NCI-H1417 treated with DMSO at 0.1 percent for 48 hours (cell line): Measurements from ENCODE around the gene CCBE1.
"Not testable (repeated sequence)": the region's sequence is repeated elsewhere in the genome, so short reads cannot be mapped to it uniquely, and the experiment has no call there.

Source experiments
- DNase-seq: peaks from one replicate; lab custom pipeline; 2025; lab: John Stamatoyannopoulos, UW

Gene CCBE1

GRCh38 chr18:59715445-59715844, 18.2 kb upstream of the CCBE1 start:
- DNase-seq = no peak

GRCh38 chr18:59714096-59714495, 16.9 kb upstream of the CCBE1 start:
- not testable (repeated sequence) for DNase-seq

GRCh38 chr18:59712311-59712710, 15.1 kb upstream of the CCBE1 start:
- DNase-seq = peak; percentile 56

- DNase-seq = no peak
Measured at GRCh38 chr18:59708988-59709387, 11.8 kb upstream of the CCBE1 start.

- DNase-seq = no peak
Measured at GRCh38 chr18:59707306-59707705, 10.1 kb upstream of the CCBE1 start.

- no peak for DNase-seq
Measured at GRCh38 chr18:59706499-59706898, 9.3 kb upstream of the CCBE1 start.

- no peak for DNase-seq
Measured at GRCh38 chr18:59705145-59705544, 7.9 kb upstream of the CCBE1 start.

GRCh38 chr18:59704146-59704545, 6.9 kb upstream of the CCBE1 start:
- no peak for DNase-seq

- no peak for DNase-seq
Measured at GRCh38 chr18:59701272-59701671, 4.0 kb upstream of the CCBE1 start.

- no peak for DNase-seq
Measured at GRCh38 chr18:59700535-59700967, 3.3 kb upstream of the CCBE1 start.

- DNase-seq = no peak
Measured at GRCh38 chr18:59699750-59700534, 2.7 kb upstream of the CCBE1 start.

- no peak for DNase-seq
Measured at GRCh38 chr18:59699061-59699460, 1.8 kb upstream of the CCBE1 start.

- DNase-seq = no peak
Measured at GRCh38 chr18:59696311-59697235, 650 bp downstream of the CCBE1 start.

GRCh38 chr18:59695551-59695950, 1.7 kb downstream of the CCBE1 start:
- DNase-seq = no peak

GRCh38 chr18:59694824-59695223, 2.4 kb downstream of the CCBE1 start:
- no peak for DNase-seq

GRCh38 chr18:59691996-59692395, 5.2 kb downstream of the CCBE1 start:
- no peak for DNase-seq

- DNase-seq = no peak
Measured at GRCh38 chr18:59690996-59691395, 6.2 kb downstream of the CCBE1 start.

GRCh38 chr18:59690186-59690982, 6.8 kb downstream of the CCBE1 start:
- no peak for DNase-seq

- no peak for DNase-seq
Measured at GRCh38 chr18:59689756-59690155, 7.5 kb downstream of the CCBE1 start.

- DNase-seq = no peak
Measured at GRCh38 chr18:59686260-59686659, 11.0 kb downstream of the CCBE1 start.

GRCh38 chr18:59685501-59685900, 11.7 kb downstream of the CCBE1 start:
- DNase-seq = no peak

GRCh38 chr18:59684777-59685176, 12.4 kb downstream of the CCBE1 start:
- no peak for DNase-seq
